Mesothelial cell of epicardium (in vitro differentiated cells): ENCODE measurements around the gene BLM. TPM values are rescaled to one million over a fixed set of nuclear protein-coding genes. Genes with fewer than 3 reads are reported as not detected.

Experiments used
- DNase-seq, 2 experiments: peaks; one replicate each; pipeline ENCODE4 v3.0.0; 2021; ENCODE audit warnings: low spot score in 2 of 2; ENCODE audit not compliant: unreplicated experiment in 2 of 2
- H3K27ac Mint-ChIP-seq: 2 replicates; pipeline ENCODE4 v1.8.0; 2021; ENCODE audit warnings: mixed read lengths
- H3K27me3 Mint-ChIP-seq: 2 replicates; pipeline ENCODE4 v1.8.0; 2021; ENCODE audit warnings: low read depth, mixed read lengths
- H3K36me3 Mint-ChIP-seq: 2 replicates; pipeline ENCODE4 v1.8.0; 2021; ENCODE audit warnings: mixed read lengths
- H3K4me1 Mint-ChIP-seq: 2 replicates; pipeline ENCODE4 v1.8.0; 2021; ENCODE audit warnings: mixed read lengths
- H3K4me3 Mint-ChIP-seq: 2 replicates; pipeline ENCODE4 v1.8.0; 2021; ENCODE audit warnings: mild to moderate bottlenecking, moderate library complexity, mixed read lengths
- H3K9me3 Mint-ChIP-seq: 2 replicates; pipeline ENCODE4 v1.8.0; 2021; ENCODE audit warnings: mixed read lengths
- total RNA-seq: library from RNA; stranded (reverse); gene quantifications from 3 replicates; pipeline ENCODE4 v1.2.1, GENCODE V29; 2021
- TF ChIP-seq, protein P1 (sequence below): fragments of 200-600 bp; sonication (generic); IDR thresholded peaks from one replicate; pipeline ENCODE4 v1.5.0; 2021; ENCODE audit warnings: antibody characterized with exemption; ENCODE audit not compliant: unreplicated experiment

Gene BLM
- total RNA-seq, 1 donor from 2014 or later = 13.4 TPM

DNA sequence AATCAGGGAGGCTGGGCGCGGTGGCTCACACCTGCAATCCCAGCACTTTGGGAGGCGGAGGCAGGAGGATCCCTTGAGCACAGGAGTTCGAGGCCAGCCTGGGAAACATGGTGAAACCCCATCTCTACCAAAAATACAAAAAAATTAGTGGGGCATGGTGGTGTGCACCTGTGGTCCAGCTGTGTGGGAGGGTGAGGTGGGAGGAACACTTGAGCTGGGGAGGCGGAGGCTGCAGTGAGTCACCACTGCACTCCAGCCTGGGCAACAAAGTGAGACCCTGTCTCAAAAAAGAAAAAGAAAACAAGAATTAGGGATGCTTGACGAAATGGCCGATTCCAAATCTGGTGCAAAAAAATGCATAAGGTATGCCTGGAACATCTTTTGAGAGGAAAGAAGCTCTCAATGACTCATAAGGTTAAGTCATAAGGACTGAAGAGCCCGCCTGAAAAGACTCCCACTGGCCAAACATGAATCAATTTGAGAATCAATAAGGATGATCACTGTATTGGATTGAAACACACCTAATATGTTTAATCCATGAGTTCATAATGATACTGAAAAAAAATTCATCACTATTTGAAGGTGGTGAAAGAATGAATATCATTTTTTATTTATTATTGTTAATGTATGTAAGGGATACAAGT is 27.7 kb downstream of the BLM start:
- H3K27me3 Mint-ChIP-seq = no peaks in the 10 kb centered on the region

DNA sequence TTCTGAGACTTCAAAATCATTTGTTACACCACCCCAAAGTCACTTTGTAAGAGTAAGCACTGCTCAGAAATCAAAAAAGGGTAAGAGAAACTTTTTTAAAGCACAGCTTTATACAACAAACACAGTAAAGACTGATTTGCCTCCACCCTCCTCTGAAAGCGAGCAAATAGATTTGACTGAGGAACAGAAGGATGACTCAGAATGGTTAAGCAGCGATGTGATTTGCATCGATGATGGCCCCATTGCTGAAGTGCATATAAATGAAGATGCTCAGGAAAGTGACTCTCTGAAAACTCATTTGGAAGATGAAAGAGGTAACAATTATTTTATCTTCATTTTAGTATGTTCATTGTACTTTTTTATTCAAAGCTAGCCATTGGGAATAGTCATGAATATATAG is 32.6 kb downstream of the BLM start:
- no peak for DNase-seq
- no peak overlapping the region for H3K27ac Mint-ChIP-seq
- no peak overlapping the region for H3K4me3 Mint-ChIP-seq
- no peaks in the 10 kb centered on the region for H3K27me3 Mint-ChIP-seq
- TF ChIP-seq, protein P1, sequence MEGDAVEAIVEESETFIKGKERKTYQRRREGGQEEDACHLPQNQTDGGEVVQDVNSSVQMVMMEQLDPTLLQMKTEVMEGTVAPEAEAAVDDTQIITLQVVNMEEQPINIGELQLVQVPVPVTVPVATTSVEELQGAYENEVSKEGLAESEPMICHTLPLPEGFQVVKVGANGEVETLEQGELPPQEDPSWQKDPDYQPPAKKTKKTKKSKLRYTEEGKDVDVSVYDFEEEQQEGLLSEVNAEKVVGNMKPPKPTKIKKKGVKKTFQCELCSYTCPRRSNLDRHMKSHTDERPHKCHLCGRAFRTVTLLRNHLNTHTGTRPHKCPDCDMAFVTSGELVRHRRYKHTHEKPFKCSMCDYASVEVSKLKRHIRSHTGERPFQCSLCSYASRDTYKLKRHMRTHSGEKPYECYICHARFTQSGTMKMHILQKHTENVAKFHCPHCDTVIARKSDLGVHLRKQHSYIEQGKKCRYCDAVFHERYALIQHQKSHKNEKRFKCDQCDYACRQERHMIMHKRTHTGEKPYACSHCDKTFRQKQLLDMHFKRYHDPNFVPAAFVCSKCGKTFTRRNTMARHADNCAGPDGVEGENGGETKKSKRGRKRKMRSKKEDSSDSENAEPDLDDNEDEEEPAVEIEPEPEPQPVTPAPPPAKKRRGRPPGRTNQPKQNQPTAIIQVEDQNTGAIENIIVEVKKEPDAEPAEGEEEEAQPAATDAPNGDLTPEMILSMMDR = no peak
- peaks cover 31% of the 10 kb centered on the region for H3K4me1 Mint-ChIP-seq
- peaks cover 6% of the 10 kb centered on the region for H3K36me3 Mint-ChIP-seq
- no peaks in the 10 kb centered on the region for H3K9me3 Mint-ChIP-seq

More for the DNA sequence above, 27.7 kb downstream of the BLM start:
- TF ChIP-seq, protein P1 = no peak
- Mint-ChIP-seq H3K9me3 (peaks cover 8% of the 10 kb centered on the region), H3K4me1 (peaks cover 14% of the 10 kb centered on the region), H3K4me3 (no peak overlapping the region), H3K36me3 (peaks cover 12% of the 10 kb centered on the region), H3K27ac (no peak overlapping the region)
- DNase-seq = no peak

DNA sequence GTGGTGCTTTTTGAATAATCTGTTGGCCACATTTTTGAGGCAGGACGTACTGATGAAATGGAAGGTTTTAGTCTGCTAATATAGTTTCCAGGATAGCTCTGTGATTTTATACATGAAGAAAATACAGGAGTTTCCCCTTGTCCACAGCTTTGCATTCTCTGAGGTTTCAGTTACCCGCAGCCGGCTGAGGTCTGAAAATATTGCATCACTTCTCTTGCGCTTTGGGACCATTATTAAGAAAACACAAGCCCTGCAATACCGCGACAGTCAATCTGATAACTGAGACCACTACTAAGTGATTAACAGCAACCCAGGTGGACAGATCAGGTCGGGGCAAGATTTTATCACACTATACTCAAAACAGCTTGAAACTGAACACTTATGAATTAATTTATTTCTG is 33.0 kb downstream of the BLM start:
- H3K9me3 Mint-ChIP-seq = no peaks in the 10 kb centered on the region
- no peak for DNase-seq
- H3K36me3 Mint-ChIP-seq = peaks cover 6% of the 10 kb centered on the region
- TF ChIP-seq, protein P1 = no peak
- peaks cover 36% of the 10 kb centered on the region for H3K4me1 Mint-ChIP-seq
- no peaks in the 10 kb centered on the region for H3K27me3 Mint-ChIP-seq
- H3K4me3 Mint-ChIP-seq = no peak overlapping the region
- no peak overlapping the region for H3K27ac Mint-ChIP-seq

DNA sequence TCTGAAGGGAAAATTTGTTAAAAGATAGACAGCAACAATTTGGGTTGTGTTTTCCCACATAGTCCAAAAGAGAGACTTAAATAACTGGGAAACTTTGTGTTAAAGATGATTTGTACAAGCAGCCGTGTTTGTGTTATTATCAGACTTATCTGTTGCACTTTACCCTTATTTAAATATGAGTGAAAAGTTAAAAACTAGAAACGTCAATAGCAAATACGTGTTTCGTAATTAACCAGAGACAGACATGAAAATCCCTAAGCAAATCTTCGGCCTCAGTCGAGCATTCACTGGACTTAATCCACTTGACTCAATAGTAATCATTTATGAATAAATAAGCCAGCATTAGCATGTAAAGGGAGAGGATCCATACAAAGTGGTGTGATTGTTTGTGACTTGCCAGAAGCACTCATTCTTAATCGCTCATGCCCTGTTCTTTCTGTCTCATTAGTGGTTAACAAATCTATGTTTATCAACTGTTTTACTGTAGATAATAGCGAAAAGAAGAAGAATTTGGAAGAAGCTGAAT is 34.2 kb downstream of the BLM start:
- Mint-ChIP-seq H3K9me3 (no peaks in the 10 kb centered on the region), H3K36me3 (peaks cover 6% of the 10 kb centered on the region), H3K27ac (no peak overlapping the region), H3K27me3 (no peaks in the 10 kb centered on the region), H3K4me3 (no peak overlapping the region), H3K4me1 (peaks cover 42% of the 10 kb centered on the region)
- DNase-seq = no peak
- TF ChIP-seq, protein P1 = no peak

DNA sequence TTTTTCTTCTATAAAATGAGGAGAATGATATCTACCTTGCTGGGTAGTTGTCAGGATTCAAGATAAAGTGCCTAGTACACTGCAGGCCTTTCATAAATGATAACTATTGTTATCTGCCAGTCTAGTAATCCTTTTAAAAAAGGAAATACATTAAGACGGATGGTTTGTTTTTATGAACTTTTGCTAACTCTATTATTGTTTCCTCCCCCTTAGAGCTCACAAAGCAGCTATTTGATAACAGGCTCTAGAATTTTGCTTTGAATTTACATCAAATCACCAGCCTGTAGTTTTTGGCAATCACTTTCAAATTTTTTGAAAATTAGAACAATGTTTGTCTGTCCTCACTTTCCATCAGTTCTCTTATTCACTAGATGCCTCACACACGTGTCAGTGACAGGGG is 39.8 kb downstream of the BLM start:
- no peak for DNase-seq
- Mint-ChIP-seq H3K27me3 (no peaks in the 10 kb centered on the region), H3K27ac (peak overlapping the region; percentile 88), H3K4me3 (no peak overlapping the region), H3K36me3 (peaks cover 5% of the 10 kb centered on the region), H3K9me3 (no peaks in the 10 kb centered on the region), H3K4me1 (peaks cover 31% of the 10 kb centered on the region)
- TF ChIP-seq, protein P1 = no peak
